ENCODE measurements around the gene PITHD1.
"Not testable (repeated sequence)": the region's sequence is repeated elsewhere in the genome, so short reads cannot be mapped to it uniquely, and the experiment has no call there.

PITHD1 gene

DNA sequence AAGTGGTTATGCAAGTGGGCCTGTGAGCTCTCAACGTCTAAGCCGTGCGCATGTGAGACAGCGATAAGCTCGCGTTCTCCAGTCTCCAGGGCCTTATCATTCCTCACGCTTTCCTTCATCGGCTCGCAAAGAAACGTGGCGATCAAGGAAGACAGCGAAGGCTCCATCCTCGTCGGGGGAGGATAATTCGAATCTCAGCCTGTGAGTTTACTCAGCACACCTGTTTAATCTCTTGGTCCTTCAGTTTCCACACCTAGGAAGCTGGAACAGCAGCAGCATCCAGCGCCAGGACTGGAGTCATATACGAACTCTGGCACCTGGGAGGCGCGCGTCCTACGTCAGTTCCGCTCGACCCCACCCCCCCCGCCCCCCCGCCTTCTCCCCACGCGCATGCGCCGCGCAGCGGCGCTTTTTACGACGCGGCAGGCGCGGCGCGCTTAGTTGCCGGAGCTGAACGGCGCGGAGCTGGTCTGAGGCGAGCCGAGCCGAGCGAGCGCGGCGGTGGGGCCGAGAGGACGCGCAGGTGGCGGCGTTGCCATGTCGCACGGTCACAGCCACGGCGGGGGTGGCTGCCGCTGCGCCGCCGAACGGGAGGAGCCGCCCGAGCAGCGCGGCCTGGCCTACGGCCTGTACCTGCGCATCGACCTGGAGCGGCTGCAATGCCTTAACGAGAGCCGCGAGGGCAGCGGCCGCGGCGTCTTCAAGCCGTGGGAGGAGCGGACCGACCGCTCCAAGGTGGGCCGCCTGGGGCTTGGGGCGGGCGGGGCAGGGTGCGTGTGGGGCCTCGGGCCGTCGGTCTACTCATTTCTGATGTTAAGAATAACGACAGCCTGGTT is at the start of gene PITHD1:
Gene PITHD1 (plus strand): TSS at position 440 of the 836 bp plus-strand sequence. CDS start 98 bp downstream, at position 538.
- intact Hi-C loops (cut with DNase I), result loop anchor here (1.0 to 5.0 kb wide), 3 partner anchors 12 to 36 kb away; partner anchors contain the start of genes ELOA and GALE
- DNase-seq, result peak; percentile 54 to 95 (median 72)

DNA sequence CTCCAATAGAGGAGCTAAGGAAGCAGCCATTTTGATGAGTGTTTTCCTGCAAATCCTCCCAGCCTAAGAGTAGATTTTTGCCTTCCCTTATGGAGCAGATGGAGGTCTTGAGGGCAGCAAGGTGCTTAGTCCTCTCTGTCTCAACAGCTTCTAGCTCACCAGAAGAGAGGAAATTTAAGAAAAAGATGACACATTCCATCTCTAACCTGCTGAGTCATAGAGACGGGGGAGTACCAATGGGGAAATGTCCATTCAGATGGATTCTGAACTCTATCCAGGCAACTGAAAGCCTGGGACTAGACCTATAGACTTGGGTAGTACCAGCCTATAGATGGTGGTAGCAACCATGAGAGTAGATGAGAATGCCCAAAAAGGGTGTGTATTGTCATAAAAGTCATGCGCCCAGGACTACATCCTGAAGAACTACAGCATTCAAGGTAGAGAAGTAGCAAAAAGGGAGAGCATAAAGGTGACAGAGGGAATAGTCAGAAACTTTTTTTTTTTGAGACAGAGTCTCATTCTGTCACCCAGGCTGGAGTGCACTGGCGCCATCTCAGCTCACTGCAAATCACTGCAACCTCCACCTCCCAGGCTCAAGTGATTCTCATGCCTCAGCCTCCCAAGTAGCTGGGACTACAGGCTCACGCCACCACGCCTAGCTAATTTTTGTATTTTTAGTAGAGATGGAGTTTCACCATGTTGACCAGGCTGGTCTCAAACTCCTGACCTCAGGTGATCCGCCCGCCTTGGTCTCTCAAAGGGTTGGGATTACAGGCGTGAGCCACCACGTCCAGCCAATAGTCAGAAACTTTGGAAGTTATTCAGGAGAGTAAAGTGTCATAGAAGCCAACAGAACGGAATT is 45.6 kb upstream of the PITHD1 start:
- intact Hi-C loops (cut with DNase I), result no loop called here
- no peak for DNase-seq

GRCh38 chr1:23733281-23733680 is 44.9 kb upstream of the PITHD1 start:
- intact Hi-C loops (cut with DNase I); DNase-seq: not testable (repeated sequence)

- DNase-seq, result no peak
- intact Hi-C loops (cut with DNase I), result no loop called here
Observed at GRCh38 chr1:23736437-23737134, 41.6 kb upstream of the PITHD1 start.

GRCh38 chr1:23741609-23742008 is 36.6 kb upstream of the PITHD1 start:
- DNase-seq, result no peak
- intact Hi-C loops (cut with DNase I), result loop anchor here (5.0 kb wide), 1 partner anchor 36 kb away; the partner anchor contains the start of gene PITHD1

DNA sequence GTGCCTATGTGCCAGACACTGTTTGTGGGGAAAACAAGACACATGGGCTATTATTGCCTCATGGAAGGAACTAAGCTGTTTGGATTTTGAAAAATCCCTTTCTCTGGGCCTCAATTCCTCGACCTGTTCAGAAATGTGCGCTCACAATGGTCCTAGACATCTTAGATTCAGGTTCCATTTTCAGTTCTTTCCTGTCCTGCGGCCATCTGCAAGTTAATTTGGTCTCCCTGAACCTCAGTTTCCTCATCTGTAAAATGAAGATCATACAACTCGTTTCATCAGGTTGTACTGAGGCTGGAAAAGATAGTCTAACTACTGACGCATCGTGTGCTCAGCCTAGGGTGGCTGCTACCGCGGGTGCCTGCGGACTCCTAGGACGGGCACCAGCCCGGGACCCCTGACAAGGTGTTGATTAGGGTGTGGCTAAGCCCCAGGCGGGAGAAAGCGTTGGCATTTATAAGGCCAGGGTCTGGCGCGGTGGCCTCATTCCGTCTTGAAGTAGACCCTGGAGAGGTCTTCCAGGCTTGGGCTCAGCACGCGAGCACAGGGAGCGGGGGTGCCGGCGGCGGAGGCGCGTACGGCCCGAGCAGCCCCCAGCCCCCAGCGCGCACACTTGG is 35.4 kb upstream of the PITHD1 start:
- intact Hi-C loops (cut with DNase I), result loop anchor here (5.0 kb wide), 1 partner anchor 35 kb away; the partner anchor contains the start of gene PITHD1
- peak in 3 of 10 donors; percentile 17 to 85 (median 77) for DNase-seq

- intact Hi-C loops (cut with DNase I), result loop anchor here (2.0 to 5.0 kb wide), 2 partner anchors 34 to 53 kb away; partner anchors contain the start of genes PITHD1 and RPL11
Observed at GRCh38 chr1:23743287-23744152, 34.7 kb upstream of the PITHD1 start, which contains the start of gene ELOA. Gene ELOA (plus strand): TSS chr1:23743471. CDS start chr1:23743504, 33 bp downstream.

DNA sequence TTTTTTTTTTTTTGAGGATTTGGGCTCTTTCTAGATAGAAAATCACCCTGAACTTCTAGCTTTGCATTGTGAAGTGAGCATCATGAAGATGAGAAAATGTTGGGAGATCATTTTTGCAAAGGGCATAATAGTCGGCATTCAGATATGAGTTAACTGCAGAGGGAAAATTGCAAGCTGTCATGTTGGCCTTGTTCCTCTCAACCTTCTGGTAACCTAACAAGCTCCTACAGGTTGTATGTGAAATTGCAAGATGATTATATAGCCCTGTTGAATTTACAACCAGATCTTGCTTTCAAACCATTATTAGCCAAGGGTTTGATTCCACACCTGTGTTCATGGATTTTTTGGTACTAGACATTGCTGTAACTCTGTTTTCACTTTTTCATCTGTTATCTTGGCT is 32.7 kb upstream of the PITHD1 start:
- intact Hi-C loops (cut with DNase I), result loop anchor here (2.0 kb wide), 1 partner anchor 55 kb away; the partner anchor contains the start of gene RPL11
- no peak for DNase-seq

More at GRCh38 chr1:23743287-23744152, 34.7 kb upstream of the PITHD1 start, which contains the start of gene ELOA:
- peak; percentile 58 to 97 (median 76) for DNase-seq

DNA sequence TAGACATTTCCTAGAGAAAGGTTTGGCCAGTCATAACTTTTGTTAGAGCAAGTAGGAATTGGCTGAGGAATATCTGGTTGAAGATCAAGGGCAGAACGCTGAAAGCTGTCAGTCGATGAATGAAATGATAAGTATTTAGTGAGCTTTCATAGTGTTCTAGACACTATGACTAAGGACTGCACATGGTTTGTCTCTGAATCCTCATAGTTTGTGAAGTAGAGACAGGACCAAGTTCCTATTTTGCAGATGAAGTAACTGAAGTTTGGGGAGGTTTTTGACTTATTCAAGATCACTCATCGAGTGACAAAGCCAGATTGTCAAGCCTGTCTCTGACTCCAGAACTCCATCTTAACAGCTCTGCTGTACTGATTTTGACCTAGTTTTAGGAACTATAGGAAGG is 30.2 kb upstream of the PITHD1 start:
- intact Hi-C loops (cut with DNase I), result no loop called here

GRCh38 chr1:23751050-23751814 is 27.0 kb upstream of the PITHD1 start:
- peak in 2 of 10 donors; percentile 5 to 28 for DNase-seq
- intact Hi-C loops (cut with DNase I), result no loop called here

More for the DNA sequence above, 30.2 kb upstream of the PITHD1 start:
- no peak for DNase-seq

DNA sequence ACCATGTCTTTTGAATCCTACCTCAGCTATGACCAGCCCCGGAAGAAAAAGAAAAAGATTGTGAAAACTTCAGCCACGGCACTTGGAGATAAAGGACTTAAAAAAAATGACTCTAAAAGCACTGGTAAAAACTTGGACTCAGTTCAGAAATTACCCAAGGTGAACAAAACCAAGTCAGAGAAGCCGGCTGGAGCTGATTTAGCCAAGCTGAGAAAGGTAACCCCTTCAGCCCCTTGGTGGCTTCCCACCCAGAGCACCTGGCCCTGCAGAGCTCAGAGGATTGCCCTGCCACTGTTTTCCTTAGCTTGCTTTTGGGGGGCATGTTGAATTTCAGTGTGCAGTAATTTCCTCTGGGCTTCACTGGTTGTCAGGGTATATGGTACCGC is 26.4 kb upstream of the PITHD1 start:
- intact Hi-C loops (cut with DNase I), result no loop called here
- DNase-seq, result no peak

GRCh38 chr1:23752909-23753308 is 25.3 kb upstream of the PITHD1 start:
- DNase-seq, result no peak
- intact Hi-C loops (cut with DNase I), result no loop called here

GRCh38 chr1:23756676-23757075 is 21.5 kb upstream of the PITHD1 start:
- intact Hi-C loops (cut with DNase I), result no loop called here
- DNase-seq, result no peak

- intact Hi-C loops (cut with DNase I), result no loop called here
Observed at GRCh38 chr1:23757812-23758211, 20.4 kb upstream of the PITHD1 start.

GRCh38 chr1:23759277-23759676 is 18.9 kb upstream of the PITHD1 start:
- peak in 7 of 10 donors; percentile 25 to 91 (median 45) for DNase-seq
- intact Hi-C loops (cut with DNase I), result no loop called here

More at GRCh38 chr1:23757812-23758211, 20.4 kb upstream of the PITHD1 start:
- DNase-seq, result no peak

GRCh38 chr1:23763041-23763577 is 15.1 kb upstream of the PITHD1 start:
- intact Hi-C loops (cut with DNase I), result no loop called here
- DNase-seq, result no peak

GRCh38 chr1:23768733-23769132 is 9.5 kb upstream of the PITHD1 start:
- intact Hi-C loops (cut with DNase I), result no loop called here

More at GRCh38 chr1:23768733-23769132, 9.5 kb upstream of the PITHD1 start:
- no peak for DNase-seq
